Fibroblast of pulmonary artery (primary cell): ENCODE results near the gene CDK7.

Source experiments
- DNase-seq: peaks from one replicate; pipeline ENCODE4 v3.0.0-alpha.2; 2010; ENCODE audit warnings: low read depth
- H3K4me3 ChIP-seq: replicated peaks from 2 replicates; pipeline ENCODE4 v1.5.1; 2011; ENCODE audit warnings: low read depth, mild to moderate bottlenecking, control low read depth, low read length, moderate library complexity
- TF ChIP-seq, protein P1 (sequence below): IDR thresholded peaks from 2 replicates; pipeline ENCODE4 v1.5.1; 2011; ENCODE audit warnings: mild to moderate bottlenecking, control low read depth, low read length, inconsistent platforms; ENCODE audit errors: missing control alignments

CDK7 gene

DNA sequence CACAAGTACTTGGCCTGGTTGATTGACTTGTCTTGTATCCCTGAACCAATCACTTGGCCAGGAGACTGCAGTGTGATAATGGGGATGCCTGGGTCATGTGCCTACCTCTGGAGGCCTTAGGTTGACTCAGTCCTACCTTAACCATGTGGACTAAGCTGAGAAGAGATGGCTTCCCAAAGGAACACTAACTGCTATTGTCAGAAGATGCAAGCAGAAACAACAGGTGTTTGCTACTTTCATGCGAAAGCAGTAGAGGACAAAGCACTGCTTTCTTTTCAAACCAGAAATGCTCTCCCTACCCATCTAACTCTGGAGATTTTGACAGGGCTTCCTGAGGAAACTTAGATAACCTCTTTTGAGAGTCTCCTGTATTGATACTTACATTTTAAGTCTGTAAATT, 22.9 kb downstream of the CDK7 start:
- TF ChIP-seq, protein P1, sequence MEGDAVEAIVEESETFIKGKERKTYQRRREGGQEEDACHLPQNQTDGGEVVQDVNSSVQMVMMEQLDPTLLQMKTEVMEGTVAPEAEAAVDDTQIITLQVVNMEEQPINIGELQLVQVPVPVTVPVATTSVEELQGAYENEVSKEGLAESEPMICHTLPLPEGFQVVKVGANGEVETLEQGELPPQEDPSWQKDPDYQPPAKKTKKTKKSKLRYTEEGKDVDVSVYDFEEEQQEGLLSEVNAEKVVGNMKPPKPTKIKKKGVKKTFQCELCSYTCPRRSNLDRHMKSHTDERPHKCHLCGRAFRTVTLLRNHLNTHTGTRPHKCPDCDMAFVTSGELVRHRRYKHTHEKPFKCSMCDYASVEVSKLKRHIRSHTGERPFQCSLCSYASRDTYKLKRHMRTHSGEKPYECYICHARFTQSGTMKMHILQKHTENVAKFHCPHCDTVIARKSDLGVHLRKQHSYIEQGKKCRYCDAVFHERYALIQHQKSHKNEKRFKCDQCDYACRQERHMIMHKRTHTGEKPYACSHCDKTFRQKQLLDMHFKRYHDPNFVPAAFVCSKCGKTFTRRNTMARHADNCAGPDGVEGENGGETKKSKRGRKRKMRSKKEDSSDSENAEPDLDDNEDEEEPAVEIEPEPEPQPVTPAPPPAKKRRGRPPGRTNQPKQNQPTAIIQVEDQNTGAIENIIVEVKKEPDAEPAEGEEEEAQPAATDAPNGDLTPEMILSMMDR = no peak
- H3K4me3 ChIP-seq = no peak overlapping the region
- no peak for DNase-seq

DNA sequence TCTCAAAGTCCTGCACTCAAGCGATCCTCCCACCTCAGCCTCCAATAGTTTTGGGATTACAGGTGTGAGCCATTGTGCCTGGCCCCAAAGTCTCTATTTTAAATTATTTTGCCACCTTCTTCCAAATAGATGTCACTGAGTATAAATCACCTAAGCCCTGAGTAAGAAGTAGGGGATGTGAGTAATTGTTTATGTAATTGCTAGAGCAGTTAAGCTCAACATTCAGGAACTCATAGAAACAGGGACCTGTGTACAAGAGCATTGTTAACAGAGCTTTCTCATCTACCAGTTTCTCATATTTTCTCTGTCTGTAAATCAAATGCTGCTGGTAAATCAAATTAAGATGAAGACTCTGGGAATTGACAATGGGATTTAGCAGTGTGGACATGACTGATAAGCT, 26.3 kb downstream of the CDK7 start:
- no peak overlapping the region for H3K4me3 ChIP-seq
- TF ChIP-seq, protein P1 = no peak
- DNase-seq = peak; percentile 14

DNA sequence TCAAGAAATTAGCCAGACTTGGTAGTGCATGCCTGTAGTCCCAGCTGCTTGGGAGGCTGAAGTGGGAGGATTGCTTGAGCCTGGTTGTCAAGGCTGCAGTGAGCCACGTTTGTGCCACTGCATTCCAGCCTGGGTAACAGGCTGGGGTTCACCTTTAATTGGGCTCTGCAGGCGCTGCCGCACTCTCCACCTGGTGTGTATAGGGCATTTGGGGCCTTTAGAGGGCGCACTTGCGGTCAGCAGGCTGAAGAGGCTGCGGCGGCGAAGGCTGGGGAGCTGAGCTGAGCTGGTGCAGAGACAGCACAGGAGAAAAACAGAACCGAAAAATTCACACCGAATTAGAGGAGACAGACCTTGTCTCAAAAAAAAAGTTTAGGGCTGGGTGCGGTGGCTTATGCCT, 31.2 kb downstream of the CDK7 start:
- DNase-seq = no peak
- TF ChIP-seq, protein P1 = peak; percentile 18
- H3K4me3 ChIP-seq = no peak overlapping the region

DNA sequence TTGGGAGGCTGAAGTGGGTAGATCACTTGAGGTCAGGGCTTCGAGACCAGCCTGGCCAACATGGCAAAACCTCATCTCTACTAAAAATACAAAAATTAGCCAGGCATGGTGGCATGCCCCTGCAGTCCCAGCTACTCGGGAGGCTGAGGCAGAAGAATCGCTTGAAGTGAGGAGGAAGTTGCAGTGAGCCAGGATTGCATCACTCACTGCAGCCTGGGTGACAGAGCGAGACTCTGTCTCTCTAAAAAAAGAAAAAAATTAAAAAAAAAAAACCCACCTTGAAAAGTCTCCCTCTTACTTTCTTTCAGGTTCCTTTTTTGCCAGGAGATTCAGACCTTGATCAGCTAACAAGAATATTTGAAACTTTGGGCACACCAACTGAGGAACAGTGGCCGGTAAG, 34.2 kb downstream of the CDK7 start:
- no peak for DNase-seq
- no peak overlapping the region for H3K4me3 ChIP-seq
- TF ChIP-seq, protein P1 = no peak

DNA sequence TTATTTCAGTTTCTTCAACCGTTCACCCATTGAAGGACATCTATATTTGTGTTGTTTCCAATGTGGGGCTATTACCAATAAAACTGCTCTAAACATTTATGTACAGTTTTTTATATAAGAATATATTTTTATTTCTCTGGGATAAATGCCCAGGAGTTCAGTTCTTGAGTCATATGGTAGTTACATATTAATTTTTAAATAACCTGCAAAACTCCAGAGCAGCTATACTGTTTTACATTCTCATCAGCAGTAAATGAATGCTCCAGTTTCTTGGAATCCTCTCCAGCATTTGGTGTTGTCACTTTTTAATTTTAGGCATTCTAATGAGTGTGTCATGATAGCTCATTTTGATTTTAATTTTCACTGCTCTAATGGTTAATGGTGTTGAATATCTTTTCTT, 36.2 kb downstream of the CDK7 start:
- TF ChIP-seq, protein P1 = no peak
- no peak for DNase-seq

DNA sequence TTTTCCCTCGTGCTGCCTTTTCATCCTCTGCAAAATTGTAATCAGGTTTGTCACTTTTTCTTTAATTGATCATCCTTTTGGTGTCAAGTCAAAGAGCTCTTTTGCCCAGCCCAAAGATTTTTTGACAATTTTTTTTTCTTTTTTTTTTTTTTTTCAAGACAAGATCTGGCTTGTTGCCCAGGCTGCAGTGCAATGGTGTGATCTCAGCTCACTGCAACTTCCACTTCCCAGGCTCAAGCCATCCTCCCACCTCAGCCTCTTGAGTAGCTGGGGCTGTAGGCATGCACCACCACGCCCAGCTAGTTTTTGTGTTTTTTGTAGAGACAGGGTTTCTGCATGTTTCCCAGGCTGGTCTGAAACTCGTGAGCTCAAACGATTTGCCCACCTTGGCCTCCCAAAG, 36.7 kb downstream of the CDK7 start:
- TF ChIP-seq, protein P1 = no peak
- peak; percentile 74 for DNase-seq
- no peak overlapping the region for H3K4me3 ChIP-seq

More for the DNA sequence above, 36.2 kb downstream of the CDK7 start:
- no peak overlapping the region for H3K4me3 ChIP-seq

DNA sequence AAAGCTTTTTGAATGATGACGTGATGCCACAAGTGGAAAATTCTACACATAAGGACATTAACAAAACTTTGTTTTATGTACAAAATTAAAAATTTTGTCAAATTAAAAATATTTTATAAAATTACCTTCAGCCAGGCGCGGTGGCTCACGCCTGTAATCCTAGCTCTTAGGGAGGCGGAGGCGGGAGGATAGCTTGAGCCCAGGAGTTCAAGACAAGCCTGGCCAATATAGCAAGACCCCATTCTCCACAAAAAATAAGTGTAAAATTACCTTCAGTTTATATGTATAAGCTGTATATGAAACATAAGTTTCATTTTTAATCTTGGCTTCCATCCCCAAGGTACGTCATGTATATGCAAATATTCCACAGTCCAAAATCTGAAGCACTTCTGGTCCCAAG, 40.9 kb downstream of the CDK7 start:
- TF ChIP-seq, protein P1 = no peak
- no peak for DNase-seq
- no peak overlapping the region for H3K4me3 ChIP-seq
